ENCODE measurements around the gene MUC6.

Gene MUC6

GRCh38 chr11:963852-964251, 72.7 kb downstream of the MUC6 start:
- Histone ChIP-seq H3K9me3 (ENCODE audit: control insufficient read depth, insufficient read depth, low read length) (no peaks in the 10 kb centered on the region), H3K36me3 (ENCODE audit: control insufficient read depth, insufficient read depth, low read length) (peaks cover 8% of the 10 kb centered on the region), H3K4me3 (ENCODE audit: low read length) (no peak overlapping the region), H3K4me1 (ENCODE audit: control insufficient read depth, insufficient read depth, low read length) (no peaks in the 10 kb centered on the region), H3K27me3 (ENCODE audit: control insufficient read depth, insufficient read depth, low read length) (no peaks in the 10 kb centered on the region), H3K27ac (ENCODE audit: low read length) (no peak overlapping the region)
- WGBS (ENCODE audit: insufficient coverage, insufficient read length) = no CpG with 5 or more reads among the region's 7 CpGs
- no peak for DNase-seq (ENCODE audit: low read depth, low spot score)

Measured in iPS DF 6.9 (cell line).